HL-60/S4 (cell line): ENCODE results near the gene TTLL5.

Experiments used
- in situ Hi-C: fragments of 300-500 bp; cut with MboI; formaldehyde crosslinking; loops from 2 replicates; pipeline ENCODE4 v1.14.3; 2022; ENCODE audit warnings: low sequenced_read_pairs

Gene TTLL5

DNA sequence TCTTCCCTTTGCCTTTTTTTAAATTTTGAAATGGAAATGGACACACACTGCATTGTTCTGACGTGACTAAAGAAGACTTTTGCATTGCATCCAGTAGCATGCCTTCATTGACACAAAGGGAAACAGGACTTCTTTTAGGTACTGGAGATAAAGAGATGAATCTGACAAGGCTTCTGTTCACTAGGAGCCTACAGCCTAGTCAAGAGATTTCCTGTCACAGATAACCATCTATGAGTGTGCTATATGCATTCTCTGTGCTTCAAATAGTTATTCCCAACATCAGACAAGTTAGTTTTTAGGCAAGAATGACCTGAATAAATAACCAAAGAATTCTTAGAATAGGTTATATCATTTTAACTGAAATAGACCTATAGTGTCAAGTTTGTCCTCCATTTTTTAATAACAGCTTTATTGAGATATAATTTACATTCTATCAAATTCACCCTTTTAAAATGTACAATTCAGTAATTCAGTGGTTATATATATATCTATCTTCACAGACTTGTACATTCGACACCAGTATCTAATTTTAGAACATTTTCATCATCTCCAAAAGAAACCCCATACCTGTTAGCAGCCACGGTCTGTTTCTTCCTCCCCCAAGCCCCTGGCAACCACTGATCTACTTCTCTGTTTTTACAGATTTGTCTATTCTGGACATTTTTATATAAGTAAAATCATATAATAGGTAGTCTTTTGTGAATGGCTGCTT is 122.7 kb downstream of the TTLL5 start:
- in situ Hi-C loops: no loop called here

DNA sequence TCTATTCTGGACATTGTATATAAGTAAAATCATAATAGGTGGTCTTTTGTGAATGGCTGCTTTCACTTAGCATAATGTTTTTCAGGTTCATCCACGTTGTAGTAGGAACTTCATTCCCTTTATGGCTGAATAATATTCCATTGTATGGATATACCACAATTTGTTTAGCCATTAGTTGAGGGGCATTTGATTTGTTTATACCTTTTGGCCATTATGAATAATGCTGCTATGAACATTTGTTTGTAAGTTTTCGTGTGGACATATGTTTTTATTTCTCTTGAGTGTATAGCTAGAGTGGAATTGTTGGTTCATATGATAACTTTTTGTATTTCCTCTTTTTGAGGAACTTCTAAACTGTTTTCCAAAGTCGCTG is 123.3 kb downstream of the TTLL5 start:
- in situ Hi-C loops: no loop called here

DNA sequence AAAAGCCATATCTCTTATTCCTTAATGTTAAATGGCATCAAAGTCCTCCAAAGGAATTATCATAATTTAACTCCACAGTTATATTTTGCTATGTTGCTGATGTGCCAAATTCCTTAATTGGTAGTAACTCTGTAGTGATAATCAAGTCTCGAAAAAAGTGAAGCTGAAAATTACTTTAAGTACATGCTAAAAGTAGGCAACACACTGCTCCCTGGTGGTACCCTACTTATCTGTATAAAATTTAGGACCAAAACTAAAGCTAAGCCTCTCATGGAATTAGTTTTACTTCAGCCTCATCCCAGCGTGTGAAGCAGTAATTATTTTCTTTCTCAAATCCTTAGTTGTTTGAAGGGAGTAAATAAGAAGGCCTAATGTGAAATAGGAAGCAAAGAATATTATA is 132.8 kb downstream of the TTLL5 start:
- in situ Hi-C loops: no loop called here

DNA sequence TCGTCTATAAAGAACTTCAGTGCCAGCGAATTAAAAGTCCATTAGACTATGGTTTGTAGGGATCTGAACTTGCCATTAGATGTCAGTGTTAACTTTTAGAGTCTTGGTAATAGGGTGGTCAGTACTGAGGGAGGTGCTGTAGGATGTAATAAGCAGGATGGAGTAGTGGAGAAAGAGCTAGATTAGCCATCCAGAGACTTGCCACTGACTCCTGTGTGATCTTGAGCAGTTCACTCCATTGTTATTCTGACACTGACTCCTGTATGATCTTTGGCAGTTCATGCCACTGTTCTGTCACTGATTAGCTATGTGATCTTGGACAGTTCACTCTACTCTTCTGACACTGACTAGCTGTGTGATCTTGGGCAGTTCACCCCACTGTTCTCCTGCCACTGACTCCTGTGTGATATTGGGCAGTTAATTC is 133.6 kb downstream of the TTLL5 start:
- in situ Hi-C loops: no loop called here

DNA sequence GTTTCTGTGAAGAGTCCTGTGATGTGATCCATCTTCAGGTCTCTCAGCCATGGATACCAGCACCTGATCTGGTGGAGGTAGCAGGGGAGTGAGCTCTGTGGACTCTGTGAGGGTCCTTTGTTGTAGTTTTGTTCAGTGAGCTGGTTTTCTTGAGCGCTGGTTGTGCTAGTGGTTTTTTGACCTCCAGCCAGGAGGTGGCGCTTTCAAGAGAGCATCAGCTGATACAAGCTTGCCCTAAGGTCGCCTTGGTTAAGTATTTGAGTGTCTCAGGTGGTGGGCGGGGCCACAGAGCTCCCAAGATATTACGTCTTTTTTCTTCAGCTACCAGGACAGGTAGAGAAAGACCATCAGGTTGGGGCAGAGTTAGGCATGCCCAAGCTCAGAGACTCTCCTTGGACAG is 139.7 kb downstream of the TTLL5 start:
- in situ Hi-C loops: no loop called here

DNA sequence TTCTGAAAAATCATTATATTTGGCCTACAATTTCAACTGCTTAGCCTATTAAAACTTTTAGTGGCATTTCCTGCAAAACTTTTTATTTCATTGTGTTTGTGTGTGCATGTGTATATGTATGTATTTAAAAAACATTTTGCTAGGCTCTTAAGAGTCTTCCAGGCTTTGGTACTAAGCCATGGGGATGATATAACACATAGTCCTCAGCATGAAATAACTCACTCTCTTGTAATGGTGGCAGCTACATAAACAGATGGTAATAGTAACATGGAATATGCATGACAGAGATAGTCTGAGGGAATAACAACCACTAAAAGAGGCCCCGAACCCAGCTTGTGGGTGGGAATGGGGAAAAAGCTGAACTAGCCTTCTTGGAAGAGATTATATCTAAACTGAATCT is 141.4 kb downstream of the TTLL5 start:
- in situ Hi-C loops: no loop called here

DNA sequence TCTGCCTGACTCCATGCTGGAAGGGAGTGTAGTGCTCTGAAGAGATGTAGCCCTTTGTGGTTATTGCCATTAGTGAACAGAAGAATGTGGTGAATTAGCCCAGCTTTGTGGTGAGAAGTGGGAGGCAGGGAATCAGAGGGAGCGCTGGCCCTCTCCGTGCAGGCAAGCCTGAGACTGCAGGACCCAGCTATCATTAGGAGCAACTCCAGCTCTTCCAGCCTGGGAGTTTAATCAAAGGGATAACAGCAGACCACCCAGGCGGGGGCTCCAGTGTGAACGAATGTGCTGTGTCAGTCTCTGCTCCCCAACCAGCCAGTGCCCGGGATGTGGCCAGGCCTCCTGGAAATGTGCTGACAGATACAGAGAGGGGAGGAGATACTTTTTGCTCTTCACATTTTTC is 142.7 kb downstream of the TTLL5 start:
- in situ Hi-C loops: no loop called here

DNA sequence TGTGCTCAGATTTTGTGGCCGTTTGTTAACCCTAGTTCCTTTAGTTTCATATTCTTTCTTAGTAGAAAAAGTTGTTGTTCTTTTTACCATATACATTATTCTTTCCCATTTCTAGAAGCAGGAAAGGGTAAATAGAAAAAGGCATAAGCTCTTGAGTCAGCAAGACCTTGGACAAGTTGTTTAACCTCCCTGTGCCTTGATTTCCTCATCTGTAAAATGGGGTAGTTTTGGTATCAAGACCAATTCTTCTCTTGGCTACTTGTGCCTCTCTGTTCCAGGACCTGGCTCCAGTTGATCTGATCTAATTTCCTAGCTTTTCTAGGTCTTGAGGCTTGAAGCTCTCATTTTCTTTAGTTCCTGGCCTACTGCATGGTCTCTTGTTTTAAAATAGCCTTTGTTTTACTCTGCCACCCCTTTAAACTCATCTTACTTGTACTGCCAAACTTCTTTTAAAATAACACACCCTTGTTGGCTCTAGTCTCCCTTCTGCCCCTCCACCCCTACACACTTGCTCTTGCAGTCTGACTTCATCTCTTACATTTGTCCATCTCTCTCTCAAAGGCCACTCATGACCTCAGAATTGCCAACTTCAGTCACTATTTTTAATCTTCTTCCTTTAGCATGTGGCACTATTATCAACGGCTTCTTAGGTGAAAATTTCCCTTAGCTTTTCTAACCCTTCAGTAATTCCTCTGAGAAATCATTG is 143.7 kb downstream of the TTLL5 start:
- in situ Hi-C loops: no loop called here

DNA sequence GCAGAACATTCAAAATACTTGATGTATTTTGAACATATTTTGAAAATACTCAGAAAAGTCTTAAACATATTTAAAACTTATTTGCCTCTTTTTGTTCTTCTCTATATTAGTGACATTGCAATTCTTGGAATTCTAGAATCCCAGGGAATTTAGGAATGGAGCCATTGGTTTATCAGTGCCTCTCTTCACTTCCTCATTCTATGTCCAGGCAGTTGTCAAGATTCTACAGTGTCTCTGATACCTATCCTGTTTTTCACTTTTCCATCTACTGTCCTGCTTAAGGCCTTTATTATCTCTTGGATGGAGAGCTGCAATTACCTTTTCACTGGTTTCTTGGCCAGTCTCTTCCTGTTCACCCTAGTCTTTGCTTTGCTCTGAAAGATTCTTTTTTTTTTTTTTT is 144.6 kb downstream of the TTLL5 start:
- in situ Hi-C loops: no loop called here

DNA sequence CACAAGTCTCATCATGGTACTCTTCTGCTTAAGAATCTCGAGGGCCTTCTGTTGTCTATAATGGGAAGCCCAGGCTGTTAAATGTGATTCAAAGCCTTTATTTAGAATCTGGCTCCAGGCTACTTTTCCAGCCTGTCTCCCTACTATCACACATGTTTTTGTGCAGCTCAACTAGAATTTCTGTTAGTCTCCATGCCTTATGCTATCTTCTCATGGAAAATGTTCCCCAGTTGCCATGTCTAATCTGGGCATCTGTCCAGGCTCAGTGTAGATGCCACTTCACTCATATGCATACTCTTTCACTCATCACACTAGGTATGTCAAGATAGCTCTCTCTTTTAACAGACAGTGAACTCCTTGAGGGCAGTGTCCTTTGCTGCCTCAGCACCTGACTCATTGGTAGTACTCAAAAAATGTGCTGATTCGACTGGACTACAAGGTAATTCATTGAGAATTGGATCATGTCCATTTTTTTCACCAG is 145.3 kb downstream of the TTLL5 start:
- in situ Hi-C loops: no loop called here

DNA sequence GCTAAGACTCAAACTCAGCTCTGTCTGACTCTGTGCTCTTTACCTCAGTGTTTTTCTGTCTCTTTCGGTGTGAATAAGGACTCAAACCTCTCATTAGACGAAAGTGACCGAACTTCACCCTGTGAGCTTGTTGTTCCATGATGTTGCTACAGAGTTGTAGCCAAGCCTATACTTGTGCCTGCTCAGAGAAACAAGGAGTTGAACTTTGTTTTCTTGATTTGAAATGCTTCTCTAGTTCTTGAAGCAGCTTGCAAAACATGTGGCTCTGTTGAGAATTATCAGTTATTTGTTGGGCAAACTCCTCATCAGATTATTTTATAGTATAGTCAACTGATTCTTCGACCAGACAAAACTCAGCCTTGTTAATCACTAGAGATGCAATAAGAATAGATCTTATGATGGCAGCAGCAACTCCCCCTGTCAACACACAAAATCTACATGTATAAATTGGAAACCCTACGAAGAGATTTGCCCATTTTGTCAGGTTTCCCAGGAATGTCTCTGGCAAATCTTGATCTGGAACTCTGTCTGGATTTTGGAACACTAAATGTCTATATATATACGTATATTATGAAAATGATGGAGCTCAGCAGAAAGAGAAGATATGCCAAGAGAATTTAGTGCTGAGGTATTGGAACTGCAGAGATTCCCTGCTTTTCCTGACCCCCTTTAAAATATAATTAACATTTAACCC is 146.8 kb downstream of the TTLL5 start:
- in situ Hi-C loops: no loop called here

DNA sequence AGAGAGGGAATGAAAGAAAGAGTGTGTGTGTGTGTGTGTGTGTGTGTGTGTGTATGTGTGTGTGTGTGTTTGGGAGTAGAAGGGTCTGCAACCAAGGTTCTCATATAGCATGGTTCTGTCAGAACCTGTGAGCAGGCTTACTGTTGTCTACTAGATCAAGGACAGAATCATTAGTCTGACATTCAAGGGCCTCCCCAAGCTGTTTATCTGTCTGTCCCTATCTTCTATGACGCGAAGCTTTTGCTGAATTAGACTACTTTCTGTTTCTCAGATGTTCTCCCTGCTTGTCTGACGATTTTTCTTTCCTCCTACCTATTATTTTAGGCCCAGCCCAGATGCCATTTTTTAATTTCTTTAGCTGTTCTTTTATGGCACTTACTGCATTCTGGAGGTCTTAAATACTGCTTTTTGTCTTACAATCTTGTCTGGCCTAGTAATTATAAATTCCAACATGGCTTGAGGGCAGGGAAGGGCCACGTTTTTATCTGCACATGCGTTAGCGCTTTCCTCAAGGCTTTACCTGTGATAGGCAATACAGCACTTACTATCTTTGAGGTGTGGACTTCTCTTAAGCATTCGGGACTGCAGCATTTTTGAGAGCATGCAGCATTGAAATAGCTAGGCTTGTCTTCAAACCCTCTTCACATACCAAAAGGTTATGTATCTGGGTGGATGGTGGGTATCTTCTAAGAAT is 150.2 kb downstream of the TTLL5 start:
- in situ Hi-C loops: no loop called here

DNA sequence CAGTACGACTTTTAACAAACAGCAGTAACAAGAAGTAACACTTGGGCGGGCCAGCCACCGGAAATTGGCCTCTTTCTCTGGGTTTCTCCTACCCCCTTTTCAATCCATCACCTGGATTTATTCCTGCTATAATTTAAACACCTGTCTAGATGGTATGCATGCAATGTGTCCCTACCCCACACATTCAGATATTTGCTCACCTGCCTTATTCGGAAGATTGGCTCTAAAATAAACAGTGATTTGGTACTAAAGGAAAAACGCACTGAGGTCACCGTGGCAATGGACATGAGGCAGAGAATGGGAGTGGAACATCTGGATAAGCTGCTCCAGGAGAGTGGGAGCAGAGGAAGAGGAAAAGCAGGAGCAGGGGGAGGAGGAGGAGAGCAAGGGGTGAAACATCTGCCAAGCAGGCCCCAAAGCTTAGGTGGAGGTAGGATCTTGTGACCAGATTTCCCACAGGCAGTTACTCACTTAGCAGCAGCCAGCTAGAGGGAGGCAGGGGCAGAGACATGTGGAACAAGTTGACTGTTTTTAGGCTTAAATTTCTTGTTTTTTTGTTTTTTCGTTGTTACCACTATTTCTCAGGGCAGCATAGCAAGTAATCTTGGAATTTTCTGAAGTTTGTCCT is 150.9 kb downstream of the TTLL5 start:
- in situ Hi-C loops: no loop called here

DNA sequence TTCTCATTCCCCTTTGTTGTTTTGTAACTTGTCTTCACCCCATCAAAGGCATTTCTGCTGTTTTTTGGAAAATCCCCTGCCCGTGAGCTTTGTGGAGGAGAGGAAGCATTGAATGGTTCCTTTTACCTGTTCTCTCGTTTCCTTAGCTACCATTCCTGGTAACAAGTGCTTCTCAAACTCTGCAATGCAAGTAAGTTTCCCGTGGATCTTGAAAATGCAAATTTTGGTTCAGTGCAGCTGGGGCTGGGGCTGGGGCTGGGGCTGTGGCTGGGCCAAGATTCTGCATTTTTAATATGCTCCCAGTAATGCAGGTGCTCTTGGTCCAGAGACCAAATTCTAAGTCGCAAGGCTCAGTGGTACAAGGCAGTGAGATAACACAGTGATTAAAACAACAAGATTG is 151.6 kb downstream of the TTLL5 start:
- in situ Hi-C loops: no loop called here

DNA sequence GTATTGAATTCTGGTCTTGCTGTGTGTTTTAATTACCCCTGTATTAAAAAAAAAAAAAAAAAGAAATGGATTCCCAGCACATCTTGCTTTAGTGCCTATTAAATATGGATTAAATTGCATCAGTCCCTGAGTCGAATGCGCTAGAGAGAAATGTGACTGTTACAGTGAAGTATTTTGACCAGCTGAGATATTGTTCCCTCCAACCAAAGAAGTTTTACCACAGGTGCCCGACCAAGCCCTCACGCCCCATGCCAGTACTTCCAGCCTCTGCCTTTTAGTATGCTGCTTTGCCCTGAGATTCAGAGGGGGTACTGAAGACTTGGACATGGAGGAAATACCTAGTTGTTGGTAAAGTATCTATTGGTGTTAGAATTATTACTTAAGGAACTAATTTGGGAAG is 159.7 kb downstream of the TTLL5 start:
- in situ Hi-C loops: no loop called here

DNA sequence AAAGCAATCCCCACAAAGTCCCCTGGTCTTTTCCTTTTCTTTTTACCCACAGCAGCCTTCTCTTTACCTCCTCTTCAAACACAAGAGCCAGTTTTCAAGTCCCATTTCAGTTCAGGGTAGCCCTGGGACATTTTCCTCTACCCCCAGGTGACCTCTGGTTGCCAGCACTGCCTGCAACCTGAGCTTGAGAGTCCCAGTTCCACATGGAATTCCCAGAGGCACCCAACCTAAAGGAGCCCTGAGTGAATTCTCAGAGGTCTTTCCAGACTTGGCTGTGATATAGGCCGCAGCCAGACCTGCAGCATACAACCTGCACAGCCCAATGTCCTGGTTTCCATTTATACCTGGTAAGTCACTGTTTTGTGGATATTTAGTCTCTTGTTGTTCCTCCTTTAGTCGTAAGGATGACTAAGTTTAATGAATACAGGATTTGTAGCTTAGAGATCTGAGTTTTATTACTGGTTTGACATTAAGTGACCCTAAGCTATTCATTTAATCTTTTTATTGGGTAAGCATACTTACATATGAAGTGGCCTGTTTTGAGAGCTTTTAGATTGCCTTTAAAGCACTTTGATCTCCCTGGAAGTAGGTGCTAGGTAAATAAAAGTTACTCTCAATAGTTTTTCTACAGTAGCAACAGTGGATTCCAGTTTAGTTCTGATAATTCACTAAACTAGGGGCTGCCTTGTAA is 160.9 kb downstream of the TTLL5 start:
- in situ Hi-C loops: no loop called here

DNA sequence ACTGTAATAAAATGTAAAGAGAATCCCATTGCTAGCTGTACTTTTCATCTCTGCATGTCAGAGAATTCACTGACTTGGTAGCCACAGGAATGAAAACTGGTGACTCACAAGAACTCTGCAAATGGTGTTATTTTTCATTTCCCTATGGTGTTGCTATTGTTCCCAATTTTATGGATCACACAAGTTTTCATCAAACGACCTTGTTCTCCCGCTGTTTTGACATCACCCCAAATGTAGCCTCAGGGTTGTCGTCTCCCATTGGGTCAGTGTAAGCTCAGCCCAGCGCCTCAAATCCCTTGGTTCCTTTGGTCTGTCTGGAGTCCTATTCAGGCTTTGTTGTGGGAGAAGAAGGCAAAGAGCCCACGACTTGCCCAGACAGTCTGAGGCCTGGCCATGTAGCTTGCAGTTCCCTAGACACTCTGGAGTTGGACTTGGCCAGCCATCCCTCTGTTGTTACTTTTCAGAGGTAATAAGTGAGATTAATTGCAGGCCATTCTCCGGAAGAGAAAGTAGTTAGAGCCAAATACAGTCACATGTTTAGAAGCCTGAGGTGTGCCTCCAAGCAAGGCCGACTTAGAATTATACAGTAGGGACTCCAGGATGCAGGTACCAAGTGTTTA is 161.6 kb downstream of the TTLL5 start:
- in situ Hi-C loops: no loop called here

DNA sequence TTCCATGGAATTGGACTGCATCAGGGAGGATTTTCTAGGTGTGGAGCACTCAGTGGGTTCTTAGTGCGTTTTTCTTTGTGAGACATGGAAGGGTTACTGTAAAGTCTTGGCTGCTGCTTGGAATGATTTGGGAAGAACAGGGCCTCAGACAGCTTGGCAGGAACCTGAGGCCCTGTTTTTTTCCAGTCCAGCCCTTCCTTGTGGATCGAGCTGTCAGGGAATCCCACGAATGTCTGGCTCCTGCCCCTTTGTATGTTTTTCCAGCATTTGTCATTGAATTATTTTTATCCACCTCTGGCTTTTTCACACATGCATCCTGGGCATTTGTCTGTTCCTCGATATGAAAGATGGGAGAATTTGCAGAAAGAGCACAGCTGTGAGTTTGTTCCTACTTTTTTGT is 162.3 kb downstream of the TTLL5 start:
- in situ Hi-C loops: no loop called here

DNA sequence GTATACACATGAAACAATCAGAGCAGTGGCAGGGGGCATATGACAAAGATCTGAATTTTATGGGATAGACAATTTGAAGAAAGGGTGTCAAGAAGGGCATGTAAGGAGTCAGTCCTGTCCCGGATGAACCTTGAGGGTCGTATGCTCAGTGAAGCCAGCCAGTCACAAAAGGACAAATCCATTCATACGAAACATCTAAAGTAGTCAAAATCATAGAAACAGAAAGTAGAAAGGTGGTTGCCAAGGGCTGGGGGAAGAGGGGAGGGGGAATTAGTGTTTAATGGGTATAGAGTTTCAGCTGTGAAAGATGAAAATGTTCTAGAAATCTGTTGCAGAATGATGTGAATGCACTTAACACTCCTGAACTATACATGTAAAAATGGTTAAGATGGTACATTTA is 163.3 kb downstream of the TTLL5 start:
- in situ Hi-C loops: no loop called here

DNA sequence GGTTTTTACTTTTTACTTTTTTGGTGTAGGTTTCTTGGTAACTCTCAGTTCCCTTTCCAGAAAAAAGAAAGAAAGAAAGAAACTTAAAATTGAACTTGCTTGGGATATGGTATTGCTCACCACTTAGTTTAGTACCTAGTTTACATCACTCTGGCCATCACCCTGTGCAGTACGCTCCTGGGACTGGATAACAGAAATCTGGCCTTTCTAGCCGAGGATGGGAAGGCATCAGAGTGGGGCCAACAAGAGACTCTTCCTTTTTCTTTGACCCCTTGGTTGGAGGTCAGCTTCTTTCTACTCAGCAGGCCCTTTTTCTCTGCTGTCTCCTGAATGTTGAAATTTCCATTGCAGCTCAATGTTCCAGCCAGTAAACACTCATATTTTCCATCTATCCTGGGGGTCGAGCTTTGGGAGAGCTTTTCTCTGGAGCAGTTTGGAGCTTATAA is 164.1 kb downstream of the TTLL5 start:
- in situ Hi-C loops: no loop called here
